SH-SY5Y (cell line): ENCODE measurements around the gene TF.

ENCODE experiments used
- GATA2 ChIP-seq: IDR thresholded peaks from 2 replicates; pipeline ENCODE4 v1.6.1; 2011; ENCODE audit warnings: mild to moderate bottlenecking, low read depth, low read length
- GATA3 ChIP-seq: IDR thresholded peaks from 2 replicates; pipeline ENCODE4 v1.6.1; 2011; ENCODE audit warnings: low read depth, mild to moderate bottlenecking, low read length, moderate library complexity

GRCh38 chr3:133730993-133731392 lies 15.2 kb upstream of the TF start:
- no peak for TF ChIP-seq GATA2
- TF ChIP-seq GATA3, result no peak
